HG02884 (cell line): Measurements from ENCODE around the gene OSBP.
"Not testable (repeated sequence)": the region's sequence is repeated elsewhere in the genome, so short reads cannot be mapped to it uniquely, and the experiment has no call there.

ENCODE experiments used
- ATAC-seq: cut with Tn5 transposase; IDR thresholded peaks from one replicate; pipeline ENCODE4 v1.9.1; 2021; ENCODE audit warnings: mild to moderate bottlenecking, moderate library complexity; ENCODE audit not compliant: unreplicated experiment

Gene OSBP, protein sequence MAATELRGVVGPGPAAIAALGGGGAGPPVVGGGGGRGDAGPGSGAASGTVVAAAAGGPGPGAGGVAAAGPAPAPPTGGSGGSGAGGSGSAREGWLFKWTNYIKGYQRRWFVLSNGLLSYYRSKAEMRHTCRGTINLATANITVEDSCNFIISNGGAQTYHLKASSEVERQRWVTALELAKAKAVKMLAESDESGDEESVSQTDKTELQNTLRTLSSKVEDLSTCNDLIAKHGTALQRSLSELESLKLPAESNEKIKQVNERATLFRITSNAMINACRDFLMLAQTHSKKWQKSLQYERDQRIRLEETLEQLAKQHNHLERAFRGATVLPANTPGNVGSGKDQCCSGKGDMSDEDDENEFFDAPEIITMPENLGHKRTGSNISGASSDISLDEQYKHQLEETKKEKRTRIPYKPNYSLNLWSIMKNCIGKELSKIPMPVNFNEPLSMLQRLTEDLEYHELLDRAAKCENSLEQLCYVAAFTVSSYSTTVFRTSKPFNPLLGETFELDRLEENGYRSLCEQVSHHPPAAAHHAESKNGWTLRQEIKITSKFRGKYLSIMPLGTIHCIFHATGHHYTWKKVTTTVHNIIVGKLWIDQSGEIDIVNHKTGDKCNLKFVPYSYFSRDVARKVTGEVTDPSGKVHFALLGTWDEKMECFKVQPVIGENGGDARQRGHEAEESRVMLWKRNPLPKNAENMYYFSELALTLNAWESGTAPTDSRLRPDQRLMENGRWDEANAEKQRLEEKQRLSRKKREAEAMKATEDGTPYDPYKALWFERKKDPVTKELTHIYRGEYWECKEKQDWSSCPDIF

GRCh38 chr11:59615637-59616395 is at the start of gene OSBP:
Gene OSBP (minus strand): TSS chr11:59615774. CDS start chr11:59615664, 110 bp downstream.
- peak; percentile 81 for ATAC-seq

DNA sequence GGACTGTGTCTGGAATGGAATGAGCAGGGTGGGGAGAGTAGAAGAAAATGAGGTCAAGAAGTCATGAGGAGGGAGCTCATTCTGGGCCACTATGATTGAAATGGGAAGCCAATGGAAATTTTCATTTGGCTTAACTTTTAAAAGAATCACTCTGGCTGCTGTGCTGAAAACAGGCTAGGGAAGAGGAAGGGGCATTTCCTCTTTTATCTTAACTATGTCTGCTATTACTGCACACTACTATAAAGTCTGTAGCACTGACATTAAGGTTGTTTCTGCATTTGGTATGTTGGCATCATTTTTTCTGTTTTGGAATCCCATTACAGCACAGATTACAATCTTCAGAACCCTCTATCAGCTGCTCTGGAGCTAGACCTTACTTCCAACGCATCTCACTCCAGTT is 45.0 kb upstream of the OSBP start:
- no peak for ATAC-seq

DNA sequence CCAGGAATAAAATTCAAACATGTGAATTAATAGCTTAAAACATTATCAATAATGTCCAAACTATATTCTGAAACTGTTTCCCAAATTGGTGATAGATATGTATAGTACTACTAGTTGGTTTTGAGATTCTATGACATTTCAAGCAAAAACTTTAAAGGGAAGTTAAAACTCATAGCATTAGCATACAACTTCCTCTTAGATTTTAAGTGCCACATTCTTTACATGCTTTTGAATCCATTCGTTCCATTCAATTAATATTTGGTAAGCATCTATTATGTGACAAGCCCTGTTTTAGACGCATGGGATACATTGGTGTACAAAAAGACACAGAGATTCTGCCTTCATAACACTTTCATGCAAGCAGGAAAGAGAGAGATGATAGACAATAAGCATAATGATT is 44.4 kb upstream of the OSBP start:
- no peak for ATAC-seq

- no peak for ATAC-seq
Observed at GRCh38 chr11:59658036-59658435, 42.5 kb upstream of the OSBP start.

DNA sequence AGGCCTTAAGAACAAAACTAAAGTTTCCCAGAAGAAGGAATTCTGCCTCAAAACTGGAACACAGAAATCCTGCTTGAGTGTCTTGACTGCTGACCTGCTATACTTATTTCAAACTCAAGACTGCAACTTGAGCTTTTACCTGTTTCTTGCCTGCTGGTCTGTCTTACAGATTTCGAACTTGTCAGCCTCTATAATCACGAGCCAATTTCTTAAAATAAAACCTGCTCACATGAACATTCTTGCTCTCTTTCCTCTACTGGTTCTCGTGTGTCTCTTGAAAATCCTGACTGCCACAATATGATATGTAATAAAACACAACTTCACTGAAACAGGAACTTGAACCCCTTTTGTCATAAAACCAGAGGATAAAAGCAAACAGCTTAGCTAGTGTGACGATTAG is 39.3 kb upstream of the OSBP start:
- ATAC-seq = no peak

DNA sequence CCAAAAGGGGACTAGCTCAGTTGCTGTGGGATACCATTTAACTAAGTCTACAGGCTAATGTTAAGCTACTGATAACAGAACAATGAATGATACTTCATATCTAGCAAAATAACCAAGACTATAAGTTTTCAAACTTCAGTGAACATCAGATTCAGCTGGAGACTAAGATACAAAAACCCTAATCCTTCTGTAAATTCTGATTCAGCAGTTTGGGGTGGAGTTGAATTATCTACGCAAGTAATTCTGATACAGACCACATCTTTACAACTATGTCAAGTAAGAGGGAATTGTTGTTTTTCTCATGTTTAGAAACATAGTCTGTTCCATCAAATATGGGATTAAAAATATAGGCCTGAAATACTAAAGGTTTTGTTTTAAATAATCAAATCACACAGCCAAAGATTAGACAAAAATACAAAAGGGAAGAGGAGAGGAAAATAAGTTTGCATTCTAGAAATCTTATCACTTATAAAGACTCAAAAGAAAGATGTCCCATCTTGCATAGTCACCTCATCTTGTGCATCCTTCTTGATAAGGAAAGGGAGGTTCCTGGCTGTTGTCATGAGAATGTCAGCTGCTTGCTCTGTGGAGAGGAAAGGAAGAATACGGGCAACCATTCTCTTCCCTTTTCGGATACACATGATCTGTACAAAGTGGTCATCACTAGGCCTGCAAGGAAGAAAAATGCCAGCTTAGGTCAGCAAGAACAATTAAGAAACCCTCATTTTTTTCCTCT is 31.8 kb upstream of the OSBP start:
- no peak for ATAC-seq

- ATAC-seq = no peak
Observed at GRCh38 chr11:59644528-59644927, 29.0 kb upstream of the OSBP start.

DNA sequence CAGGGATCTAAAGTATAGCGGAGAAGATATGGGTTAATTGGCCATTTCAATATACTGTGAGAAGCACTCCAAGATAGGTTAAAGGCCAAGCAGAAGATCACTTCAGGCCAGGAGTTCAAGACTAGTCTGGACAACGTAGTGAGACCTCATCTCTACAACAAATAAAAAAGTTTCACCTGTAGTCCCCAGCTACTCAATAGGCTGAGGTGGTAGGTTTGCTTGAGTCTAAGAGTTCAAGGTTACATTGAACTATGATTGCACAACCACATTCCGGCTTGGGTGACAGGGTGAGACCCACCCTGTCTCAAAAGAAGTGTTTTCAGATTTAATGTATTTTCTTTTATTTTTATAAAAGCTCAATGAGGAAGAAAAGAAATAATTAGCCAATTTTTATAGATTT is 27.8 kb upstream of the OSBP start:
- ATAC-seq = no peak

- no peak for ATAC-seq
Observed at GRCh38 chr11:59641156-59641555, 25.6 kb upstream of the OSBP start.

DNA sequence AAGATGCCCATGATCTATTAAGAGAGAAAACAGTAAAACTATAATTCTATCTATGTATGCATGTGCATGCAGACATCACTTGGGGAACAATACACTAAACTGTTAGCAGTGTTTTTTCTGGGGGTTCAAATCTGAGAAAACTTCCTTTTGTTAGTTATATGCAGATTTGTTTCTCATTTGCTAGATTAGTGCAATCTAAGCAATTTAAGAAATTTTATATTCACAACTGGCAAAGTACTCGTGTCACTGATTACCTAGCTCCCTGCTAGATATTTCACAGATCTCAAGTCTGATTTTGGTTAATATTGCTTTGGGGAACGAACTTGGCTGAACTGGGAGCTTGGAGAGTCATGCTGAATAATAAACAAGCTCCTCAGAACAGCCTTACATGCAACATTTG is 14.9 kb upstream of the OSBP start:
- ATAC-seq = no peak

DNA sequence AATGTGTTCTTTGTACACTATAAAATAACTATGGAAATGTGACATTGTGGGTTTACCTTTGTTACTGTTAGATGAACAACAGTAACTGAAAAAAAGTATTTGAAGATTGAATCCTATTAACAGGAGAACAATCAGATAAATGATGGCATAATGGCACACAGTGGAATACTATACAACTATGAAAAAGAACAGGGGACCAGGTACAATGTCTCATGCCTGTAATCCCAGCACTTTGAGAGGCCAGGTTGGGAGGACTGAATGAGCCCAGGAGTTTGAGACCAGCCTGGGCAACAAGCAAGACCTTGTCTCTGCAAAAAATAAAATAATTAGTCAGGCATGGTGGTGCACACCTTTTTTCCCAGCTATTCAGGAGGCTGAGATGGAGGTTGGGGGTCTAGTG is 14.4 kb upstream of the OSBP start:
- no peak for ATAC-seq

GRCh38 chr11:59626969-59627368 is 11.4 kb upstream of the OSBP start:
- not testable (repeated sequence) for ATAC-seq

- ATAC-seq = no peak
Observed at GRCh38 chr11:59625703-59626102, 10.1 kb upstream of the OSBP start.

- no peak for ATAC-seq
Observed at GRCh38 chr11:59617876-59618275, 2.3 kb upstream of the OSBP start.

DNA sequence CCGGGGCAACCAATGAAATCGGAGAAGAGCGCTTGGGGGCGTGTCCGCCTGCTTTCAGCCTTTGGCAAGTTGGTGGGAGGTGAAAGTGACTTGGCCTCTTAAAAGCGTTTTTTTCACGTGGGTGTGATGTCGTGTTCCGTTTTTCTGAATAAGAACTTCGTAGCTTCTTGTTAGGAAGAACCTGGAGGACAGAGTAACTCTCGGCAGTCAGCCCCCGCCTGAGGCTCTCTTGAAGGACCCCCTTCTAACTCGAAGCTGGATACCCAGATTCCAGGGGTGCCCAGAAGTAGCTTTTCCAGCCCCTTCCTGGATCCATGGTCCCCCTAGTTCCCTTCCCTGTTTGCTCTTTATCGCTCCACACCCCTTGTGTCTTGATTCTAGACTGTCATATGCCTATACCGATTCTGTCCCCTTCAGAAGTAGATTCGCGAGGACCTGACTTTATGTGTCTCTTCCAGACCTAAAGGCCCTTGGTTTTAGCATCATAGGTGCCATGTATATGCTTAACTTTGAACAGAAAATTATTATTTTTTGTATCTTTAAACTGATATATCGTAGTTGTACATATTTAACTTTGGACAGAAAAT is 915 bp upstream of the OSBP start:
- no peak for ATAC-seq

- ATAC-seq = peak; percentile 8
Observed at GRCh38 chr11:59615120-59615636, 396 bp downstream of the OSBP start.

- no peak for ATAC-seq
Observed at GRCh38 chr11:59614277-59615119, 1.1 kb downstream of the OSBP start.

GRCh38 chr11:59611570-59612565 is 3.7 kb downstream of the OSBP start:
- no peak for ATAC-seq
